Ishikawa (cell line): ENCODE measurements around the gene CCDC91.

Experiments
- CEBPB ChIP-seq: IDR thresholded peaks from 2 replicates; pipeline ENCODE4 v1.6.1; 2012
- EGR1 ChIP-seq: IDR thresholded peaks from 2 replicates; pipeline ENCODE4 v1.6.1; 2012
- EP300 ChIP-seq: IDR thresholded peaks from 2 replicates; pipeline ENCODE4 v1.6.1; 2012; ENCODE audit warnings: borderline replicate concordance
- FOXM1 ChIP-seq: IDR thresholded peaks from 2 replicates; pipeline ENCODE4 v1.6.1; 2012; ENCODE audit warnings: low read depth, borderline replicate concordance
- MAX ChIP-seq: IDR thresholded peaks from 2 replicates; pipeline ENCODE4 v1.6.1; 2012
- TAF1 ChIP-seq: IDR thresholded peaks from 2 replicates; pipeline ENCODE4 v1.6.1; 2012; ENCODE audit warnings: low read depth, mild to moderate bottlenecking
- TCF12 ChIP-seq: IDR thresholded peaks from 2 replicates; pipeline ENCODE4 v1.6.1; 2012; ENCODE audit warnings: low read depth
- USF1 ChIP-seq: IDR thresholded peaks from 2 replicates; pipeline ENCODE4 v1.6.1; 2012

GRCh38 chr12:28320353-28320752, 130.1 kb downstream of the CCDC91 start:
- TF ChIP-seq TAF1 (no peak), MAX (no peak), CEBPB (no peak), FOXM1 (no peak), TCF12 (no peak), EP300 (no peak), USF1 (no peak), EGR1 (no peak)
